Gastrocnemius medialis (tissue), 4 donors: Measurements from ENCODE around the gene SLC26A9. TPM values are rescaled to one million over a fixed set of nuclear protein-coding genes. Genes with fewer than 3 reads are reported as not detected.

Source experiments
- ATAC-seq, 2 donors: fragments of 150-250 bp; one replicate each; pipeline ENCODE4 v1.9.1; 2016
- DNase-seq, 2 donors: peaks; one replicate each; pipeline ENCODE4 v3.0.0-alpha.2; 2019
- H3K27ac ChIP-seq, 4 donors: fragments of 200-600 bp; sonication (generic); 1 replicate in 1 of 4; 2 replicates in 3 of 4; pipeline ENCODE4 v1.5.1; 2016 to 2018; ENCODE audit warnings: mild to moderate bottlenecking in 2 of 4, moderate library complexity in 1 of 4
- H3K27me3 ChIP-seq, 3 donors: fragments of 200-600 bp; sonication (generic) in 2 of 3; 1 replicate in 1 of 3; 2 replicates in 2 of 3; pipeline versions ENCODE4 v1.5.1 to v1.6.0; 2016 to 2019; ENCODE audit warnings: mild to moderate bottlenecking in 1 of 3, moderate library complexity in 1 of 3
- H3K36me3 ChIP-seq, 2 donors: fragments of 200-600 bp; sonication (generic) in 1 of 2; one replicate each; pipeline ENCODE4 v1.5.1; 2017 to 2018
- H3K4me1 ChIP-seq, 2 donors: fragments of 200-600 bp; sonication (generic) in 1 of 2; one replicate each; pipeline ENCODE4 v1.5.1; 2016 to 2017; ENCODE audit warnings: mild to moderate bottlenecking in 2 of 2
- H3K4me3 ChIP-seq, 4 donors: fragments of 200-600 bp; sonication (generic) in 3 of 4; 1 replicate in 1 of 4; 2 replicates in 3 of 4; pipeline ENCODE4 v1.5.1; 2016 to 2019; ENCODE audit warnings: mild to moderate bottlenecking in 2 of 4
- H3K9me3 ChIP-seq, 3 donors: fragments of 200-600 bp; sonication (generic) in 2 of 3; 1 replicate in 1 of 3; 2 replicates in 2 of 3; pipeline ENCODE4 v1.5.1; 2016 to 2019
- CTCF ChIP-seq, 5 experiments: fragments of 450-650 bp in 3 of 5; fragments of 200-600 bp in 2 of 5; sonication (generic) in 2 of 5; IDR thresholded peaks in 4 of 5; conservative IDR thresholded peaks in 1 of 5; 1 replicate in 4 of 5; 2 replicates in 1 of 5; pipeline ENCODE4 v1.5.1; 2016 to 2019; ENCODE audit warnings: antibody characterized with exemption in 5 of 5, mild to moderate bottlenecking in 3 of 5, moderate library complexity in 3 of 5
- POLR2A ChIP-seq, 2 donors: fragments of 450-650 bp; IDR thresholded peaks; one replicate each; pipeline ENCODE4 v1.6.1; 2017; ENCODE audit warnings: antibody characterized with exemption in 2 of 2, mild to moderate bottlenecking in 2 of 2, moderate library complexity in 2 of 2
- in situ Hi-C, 4 donors: fragments of 200-750 bp; cut with MboI; loops; one replicate each; pipeline versions ENCODE4 v1.15.0 to v1.8.0; 2017; ENCODE audit warnings: low sequenced_read_pairs in 4 of 4
- intact Hi-C: fragments of 100-400 bp; cut with DNase I; formaldehyde crosslinking; loops from one replicate; pipeline ENCODE4 v1.15.1; 2023; ENCODE audit warnings: low total_unique reads
- total RNA-seq, 4 donors: library from RNA; depleted of rRNA; stranded (reverse); fragments of >200 nt; gene quantifications; one replicate each; pipeline versions ENCODE4 v1.1.0 to v1.2.3, GENCODE V29; 2016

SLC26A9 gene
- total RNA-seq, 4 donors from 2014 or later = 0.10 to 0.32 (median 0.26) TPM

GRCh38 chr1:205938682-205939081, 4.6 kb downstream of the SLC26A9 start:
- ATAC-seq (no peak), DNase-seq (no peak)
- Histone ChIP-seq H3K27ac (no peak overlapping the region), H3K27me3 (peaks cover 0 to 2% (median 0%) of the 10 kb centered on the region in 3 donors), H3K36me3 (no peaks in the 10 kb centered on the region), H3K9me3 (no peaks in the 10 kb centered on the region), H3K4me1 (no peaks in the 10 kb centered on the region), H3K4me3 (no peak overlapping the region)
- TF ChIP-seq POLR2A (IDR thresholded peaks at IDR 0.05) (no peak), CTCF (IDR thresholded peaks at IDR 0.05 in 4 of 5, conservative IDR thresholded peaks at IDR 0.05 in 1 of 5) (no peak)
- in situ Hi-C loops (no loop called here), intact Hi-C loops (no loop called here)

- TF ChIP-seq POLR2A (IDR thresholded peaks at IDR 0.05) (no peak), CTCF (IDR thresholded peaks at IDR 0.05 in 4 of 5, conservative IDR thresholded peaks at IDR 0.05 in 1 of 5) (no peak)
These were observed 6.2 kb downstream of the SLC26A9 start for GRCh38 chr1:205936846-205937586.

GRCh38 chr1:205936311-205936710, 6.9 kb downstream of the SLC26A9 start:
- in situ Hi-C loops = no loop called here
- ATAC-seq = no peak
- H3K27me3 ChIP-seq = no peaks in the 10 kb centered on the region

More at GRCh38 chr1:205936846-205937586, 6.2 kb downstream of the SLC26A9 start:
- H3K27ac ChIP-seq = no peak overlapping the region
- H3K27me3 ChIP-seq = no peaks in the 10 kb centered on the region
- in situ Hi-C loops = no loop called here
- no peak overlapping the region for H3K4me3 ChIP-seq
- no peaks in the 10 kb centered on the region for H3K9me3 ChIP-seq
- intact Hi-C loops = no loop called here
- ATAC-seq (no peak), DNase-seq (no peak)
- no peaks in the 10 kb centered on the region for H3K36me3 ChIP-seq
- H3K4me1 ChIP-seq = no peaks in the 10 kb centered on the region

GRCh38 chr1:205935869-205936268, 7.4 kb downstream of the SLC26A9 start:
- TF ChIP-seq POLR2A (IDR thresholded peaks at IDR 0.05) (no peak), CTCF (IDR thresholded peaks at IDR 0.05 in 4 of 5, conservative IDR thresholded peaks at IDR 0.05 in 1 of 5) (no peak)
- intact Hi-C loops = no loop called here
- Histone ChIP-seq H3K4me1 (no peaks in the 10 kb centered on the region), H3K36me3 (no peaks in the 10 kb centered on the region), H3K4me3 (no peak overlapping the region), H3K9me3 (no peaks in the 10 kb centered on the region), H3K27ac (no peak overlapping the region), H3K27me3 (no peaks in the 10 kb centered on the region)
- DNase-seq (no peak), ATAC-seq (no peak)
- in situ Hi-C loops = no loop called here

More at GRCh38 chr1:205936311-205936710, 6.9 kb downstream of the SLC26A9 start:
- Histone ChIP-seq H3K9me3 (no peaks in the 10 kb centered on the region), H3K4me3 (no peak overlapping the region), H3K36me3 (no peaks in the 10 kb centered on the region), H3K27ac (no peak overlapping the region), H3K4me1 (no peaks in the 10 kb centered on the region)
- intact Hi-C loops = no loop called here
- no peak for DNase-seq
- TF ChIP-seq CTCF (IDR thresholded peaks at IDR 0.05 in 4 of 5, conservative IDR thresholded peaks at IDR 0.05 in 1 of 5) = no peak
- TF ChIP-seq POLR2A (IDR thresholded peaks at IDR 0.05) = no peak
